HG02943 (cell line): ENCODE results near the gene CACHD1.

Experiments
- ATAC-seq: cut with Tn5 transposase; IDR thresholded peaks from one replicate; pipeline ENCODE4 v1.9.1; 2021; ENCODE audit warnings: mild to moderate bottlenecking, low read depth, moderate library complexity; ENCODE audit not compliant: unreplicated experiment

The CACHD1 gene

GRCh38 chr1:64519901-64520300 lies 50.0 kb downstream of the CACHD1 start:
- no peak for ATAC-seq

GRCh38 chr1:64522740-64523139 lies 52.8 kb downstream of the CACHD1 start:
- no peak for ATAC-seq

GRCh38 chr1:64523413-64524337 lies 53.7 kb downstream of the CACHD1 start:
- ATAC-seq: no peak

GRCh38 chr1:64524614-64525013 lies 54.7 kb downstream of the CACHD1 start:
- ATAC-seq: no peak

GRCh38 chr1:64525116-64525686 lies 55.3 kb downstream of the CACHD1 start:
- ATAC-seq: no peak

GRCh38 chr1:64526312-64526711 lies 56.4 kb downstream of the CACHD1 start:
- ATAC-seq: no peak

- ATAC-seq: no peak
These were observed 57.2 kb downstream of the CACHD1 start for GRCh38 chr1:64527165-64527564.

GRCh38 chr1:64527786-64528185 lies 57.9 kb downstream of the CACHD1 start:
- no peak for ATAC-seq

GRCh38 chr1:64530969-64531692 lies 61.2 kb downstream of the CACHD1 start:
- ATAC-seq: no peak

- no peak for ATAC-seq
These were observed 62.7 kb downstream of the CACHD1 start for GRCh38 chr1:64532646-64533045.

- ATAC-seq: no peak
These were observed 66.3 kb downstream of the CACHD1 start for GRCh38 chr1:64535938-64536835.

- ATAC-seq: no peak
These were observed 67.0 kb downstream of the CACHD1 start for GRCh38 chr1:64536836-64537490.

GRCh38 chr1:64537942-64538341 lies 68.0 kb downstream of the CACHD1 start:
- ATAC-seq: no peak

GRCh38 chr1:64538389-64538788 lies 68.5 kb downstream of the CACHD1 start:
- no peak for ATAC-seq

- ATAC-seq: no peak
These were observed 69.4 kb downstream of the CACHD1 start for GRCh38 chr1:64539289-64539688.

GRCh38 chr1:64539781-64540218 lies 69.9 kb downstream of the CACHD1 start:
- no peak for ATAC-seq

- no peak for ATAC-seq
These were observed 70.4 kb downstream of the CACHD1 start for GRCh38 chr1:64540265-64540791.

GRCh38 chr1:64542118-64542517 lies 72.2 kb downstream of the CACHD1 start:
- ATAC-seq: no peak

- ATAC-seq: no peak
These were observed 73.9 kb downstream of the CACHD1 start for GRCh38 chr1:64543831-64544230.
